Thoracic aorta (tissue), 2 donors: ENCODE data around the gene TBC1D5. TPM values are rescaled to one million over a fixed set of nuclear protein-coding genes. Genes with fewer than 3 reads are reported as not detected.

Experiments
- ATAC-seq: fragments of 150-250 bp; one replicate; pipeline ENCODE4 v1.8.0; 2017; ENCODE audit warnings: low read depth; ENCODE audit not compliant: insufficient number of reproducible peaks, low FRiP score
- DNase-seq: peaks from one replicate; pipeline ENCODE4 v3.0.0-alpha.2; 2020; ENCODE audit warnings: low spot score
- H3K27ac ChIP-seq, 2 donors: fragments of 200-600 bp; sonication (generic); 1 replicate in 1 of 2; 2 replicates in 1 of 2; pipeline ENCODE4 v1.5.1; 2016; ENCODE audit warnings: mild to moderate bottlenecking in 2 of 2, moderate library complexity in 2 of 2
- H3K27me3 ChIP-seq: fragments of 200-600 bp; sonication (generic); replicated peaks from 2 replicates; pipeline ENCODE4 v1.6.0; 2016; ENCODE audit warnings: mild to moderate bottlenecking; ENCODE audit not compliant: insufficient read depth
- H3K36me3 ChIP-seq: fragments of 200-600 bp; sonication (generic); one replicate; pipeline ENCODE4 v1.5.1; 2016
- H3K4me1 ChIP-seq, 2 donors: fragments of 200-600 bp; sonication (generic); 1 replicate in 1 of 2; 2 replicates in 1 of 2; pipeline versions ENCODE4 v1.5.1 to v1.6.0; 2016; ENCODE audit warnings: low read depth in 2 of 2, mild to moderate bottlenecking in 1 of 2; ENCODE audit not compliant: control insufficient read depth in 1 of 2
- H3K4me3 ChIP-seq: fragments of 200-600 bp; sonication (generic); 2 replicates; pipeline ENCODE4 v1.5.1; 2016; ENCODE audit warnings: mild to moderate bottlenecking
- H3K9me3 ChIP-seq: fragments of 200-600 bp; sonication (generic); 2 replicates; pipeline ENCODE4 v1.5.1; 2016
- total RNA-seq, 2 donors: library from RNA; depleted of rRNA; stranded (reverse); fragments of >200 nt; gene quantifications; one replicate each; pipeline versions ENCODE4 v1.1.0 to v1.2.3, GENCODE V29; 2016
- TF ChIP-seq, protein P1 (sequence below): fragments of 200-600 bp; sonication (generic); IDR thresholded peaks from one replicate; pipeline ENCODE4 v1.5.1; 2019; ENCODE audit warnings: antibody characterized with exemption

TBC1D5 gene
- total RNA-seq, 2 donors from 2014 or later: 80.6 to 103 TPM

DNA sequence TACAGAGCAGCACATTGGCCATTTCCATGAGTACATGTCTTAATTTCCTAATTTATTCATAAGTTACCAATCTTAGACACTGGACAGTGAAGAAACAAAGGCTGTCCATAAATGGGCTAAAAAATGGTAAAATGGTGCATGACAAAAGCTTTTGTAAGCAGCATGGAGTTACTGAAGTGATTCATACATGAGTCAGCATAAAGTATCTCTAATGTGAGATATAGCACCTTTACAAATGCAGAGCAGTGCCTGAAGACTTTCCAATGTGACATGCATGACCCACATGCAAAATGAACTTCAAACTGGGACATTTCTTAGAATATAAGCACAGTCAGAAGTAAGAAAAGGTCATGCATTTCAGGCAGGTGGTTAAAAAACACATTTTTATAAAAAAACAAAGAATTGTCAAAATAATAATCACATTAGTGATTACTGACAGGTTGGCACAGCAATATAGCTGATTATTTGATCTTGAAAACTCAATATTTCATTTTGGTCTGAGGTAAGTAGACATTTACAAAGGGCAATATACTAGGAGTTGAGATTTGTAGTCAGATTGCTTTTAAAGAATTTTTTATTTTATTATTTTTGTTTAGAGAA is 558.4 kb downstream of the TBC1D5 start:
- ATAC-seq: no peak
- Histone ChIP-seq H3K9me3 (no peaks in the 10 kb centered on the region), H3K4me3 (no peak overlapping the region), H3K4me1 (peaks cover 14 to 36% of the 10 kb centered on the region in 2 donors), H3K27me3 (no peaks in the 10 kb centered on the region), H3K27ac (no peak overlapping the region), H3K36me3 (no peaks in the 10 kb centered on the region)
- DNase-seq: no peak
- TF ChIP-seq, protein P1, sequence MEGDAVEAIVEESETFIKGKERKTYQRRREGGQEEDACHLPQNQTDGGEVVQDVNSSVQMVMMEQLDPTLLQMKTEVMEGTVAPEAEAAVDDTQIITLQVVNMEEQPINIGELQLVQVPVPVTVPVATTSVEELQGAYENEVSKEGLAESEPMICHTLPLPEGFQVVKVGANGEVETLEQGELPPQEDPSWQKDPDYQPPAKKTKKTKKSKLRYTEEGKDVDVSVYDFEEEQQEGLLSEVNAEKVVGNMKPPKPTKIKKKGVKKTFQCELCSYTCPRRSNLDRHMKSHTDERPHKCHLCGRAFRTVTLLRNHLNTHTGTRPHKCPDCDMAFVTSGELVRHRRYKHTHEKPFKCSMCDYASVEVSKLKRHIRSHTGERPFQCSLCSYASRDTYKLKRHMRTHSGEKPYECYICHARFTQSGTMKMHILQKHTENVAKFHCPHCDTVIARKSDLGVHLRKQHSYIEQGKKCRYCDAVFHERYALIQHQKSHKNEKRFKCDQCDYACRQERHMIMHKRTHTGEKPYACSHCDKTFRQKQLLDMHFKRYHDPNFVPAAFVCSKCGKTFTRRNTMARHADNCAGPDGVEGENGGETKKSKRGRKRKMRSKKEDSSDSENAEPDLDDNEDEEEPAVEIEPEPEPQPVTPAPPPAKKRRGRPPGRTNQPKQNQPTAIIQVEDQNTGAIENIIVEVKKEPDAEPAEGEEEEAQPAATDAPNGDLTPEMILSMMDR: no peak

DNA sequence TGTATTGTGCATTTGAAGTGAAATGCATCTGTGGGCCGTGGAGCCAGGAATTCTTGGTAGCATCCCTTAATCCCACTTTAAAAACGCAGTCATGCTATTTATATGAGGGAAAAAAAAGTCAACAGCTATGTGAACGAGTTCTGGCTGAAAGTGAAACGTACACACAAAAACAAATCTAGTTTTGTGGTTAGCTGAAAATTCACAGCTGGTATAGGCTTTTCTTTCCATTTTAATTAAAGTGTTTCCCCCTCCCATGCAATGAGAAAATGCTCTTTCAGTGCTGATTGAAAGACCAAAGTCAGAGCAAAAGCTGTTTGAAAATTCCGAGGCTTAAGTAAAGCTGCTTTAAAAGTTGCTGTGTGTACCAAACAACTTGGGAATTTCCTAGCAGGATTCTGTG is 560.3 kb downstream of the TBC1D5 start:
- TF ChIP-seq, protein P1: no peak
- DNase-seq (no peak), ATAC-seq (no peak)
- Histone ChIP-seq H3K4me3 (no peak overlapping the region), H3K36me3 (no peaks in the 10 kb centered on the region), H3K27me3 (no peaks in the 10 kb centered on the region), H3K9me3 (no peaks in the 10 kb centered on the region), H3K4me1 (peaks cover 6 to 30% of the 10 kb centered on the region in 2 donors), H3K27ac (no peak overlapping the region)

DNA sequence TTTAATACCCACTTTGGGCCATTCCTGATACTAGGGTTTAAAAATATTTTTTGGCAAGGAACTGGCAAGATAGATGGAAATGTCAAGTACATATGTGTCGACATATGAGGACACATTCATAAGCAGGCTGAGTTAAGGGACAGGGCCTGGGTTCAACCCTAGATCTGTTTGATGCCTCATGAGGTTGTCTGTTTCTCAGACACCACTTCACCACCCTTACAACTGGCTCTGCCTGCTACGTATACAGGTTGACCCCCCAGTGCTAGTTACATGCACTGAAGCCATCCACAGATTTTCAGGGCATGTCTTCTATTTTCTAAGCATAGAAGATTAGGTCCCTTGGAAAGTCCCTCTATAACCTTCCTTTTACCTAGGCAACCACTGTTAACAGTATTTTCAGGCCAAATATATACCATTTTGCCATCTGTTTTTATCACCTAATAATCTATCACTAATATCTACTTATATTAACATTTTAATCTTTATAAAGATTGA is 561.0 kb downstream of the TBC1D5 start:
- ATAC-seq: no peak

DNA sequence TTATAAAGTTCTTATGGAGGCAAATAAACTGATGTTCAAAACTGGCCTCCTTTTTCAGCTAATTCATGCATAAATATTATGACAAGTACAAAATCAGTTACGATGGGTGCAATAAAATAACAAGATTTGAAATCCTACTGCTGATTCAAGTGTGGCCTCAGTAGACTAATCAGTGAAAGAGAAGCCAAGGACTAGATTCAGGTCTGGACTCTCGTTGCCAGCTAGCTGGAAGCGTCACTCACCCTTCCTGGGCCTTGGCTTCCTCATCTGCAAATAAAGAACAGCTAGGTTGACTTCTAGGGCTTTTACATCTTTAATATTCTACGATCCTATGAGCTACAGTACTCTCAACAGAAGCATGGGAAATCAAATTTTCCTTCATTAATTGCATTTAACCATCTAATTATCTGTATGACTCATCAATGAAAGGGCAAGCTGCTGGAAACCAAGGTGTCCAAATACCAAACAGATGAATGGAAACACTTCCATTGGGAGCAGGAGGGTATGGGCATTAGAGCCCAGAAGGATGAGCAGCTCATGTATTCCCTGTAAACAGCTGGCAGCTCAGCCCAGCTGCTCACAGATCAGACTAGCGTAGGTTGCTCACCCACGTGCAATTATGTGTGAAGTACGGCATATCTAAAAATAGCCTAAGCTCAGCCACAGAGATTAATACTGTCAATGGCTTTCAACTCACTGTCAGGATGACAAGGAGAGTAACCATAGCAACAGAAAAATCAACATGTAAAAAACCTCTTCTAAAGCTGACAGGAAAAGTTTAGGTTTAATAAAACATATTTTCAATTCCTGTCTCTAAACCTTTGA is 562.8 kb downstream of the TBC1D5 start:
- Histone ChIP-seq H3K36me3 (no peaks in the 10 kb centered on the region), H3K27ac (peak overlapping the region in 1 of 2 donors; percentile 6), H3K4me3 (no peak overlapping the region), H3K4me1 (peaks cover 23 to 55% of the 10 kb centered on the region in 2 donors), H3K9me3 (no peaks in the 10 kb centered on the region), H3K27me3 (no peaks in the 10 kb centered on the region)
- DNase-seq: no peak
- TF ChIP-seq, protein P1: no peak
- ATAC-seq: no peak

More for the DNA sequence above, 561.0 kb downstream of the TBC1D5 start:
- Histone ChIP-seq H3K27me3 (no peaks in the 10 kb centered on the region), H3K4me1 (peaks cover 12 to 37% of the 10 kb centered on the region in 2 donors), H3K9me3 (no peaks in the 10 kb centered on the region), H3K4me3 (no peak overlapping the region), H3K27ac (no peak overlapping the region), H3K36me3 (no peaks in the 10 kb centered on the region)
- DNase-seq: no peak
- TF ChIP-seq, protein P1: no peak

DNA sequence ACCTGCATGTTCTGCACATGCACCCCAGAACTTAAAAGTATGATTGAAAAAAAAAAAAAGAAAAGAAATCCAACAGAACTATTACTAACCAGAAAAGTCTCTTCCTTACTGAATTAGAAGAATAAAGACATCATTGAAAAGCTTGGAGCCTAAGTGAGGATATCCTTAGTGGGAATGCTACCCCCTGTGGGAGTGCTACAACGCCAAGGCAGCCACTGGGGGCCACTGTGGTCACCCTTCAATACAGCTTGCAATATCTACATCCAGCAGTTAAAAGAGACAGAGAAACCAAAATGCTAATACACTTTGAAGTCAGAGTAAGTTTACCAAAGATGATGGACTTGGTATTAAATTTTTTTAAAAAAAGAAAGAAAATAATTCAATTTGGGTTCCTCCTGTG is 565.7 kb downstream of the TBC1D5 start:
- no peak for ATAC-seq
- DNase-seq: no peak

More for the DNA sequence above, 565.7 kb downstream of the TBC1D5 start:
- Histone ChIP-seq H3K27ac (peak overlapping the region; percentile 70 to 90), H3K4me1 (peaks cover 24 to 64% of the 10 kb centered on the region in 2 donors), H3K9me3 (no peaks in the 10 kb centered on the region), H3K36me3 (no peaks in the 10 kb centered on the region), H3K4me3 (no peak overlapping the region), H3K27me3 (no peaks in the 10 kb centered on the region)
- TF ChIP-seq, protein P1: no peak
